HG03196 (cell line): ENCODE measurements around the gene ANKRD23.

Experiments
- ATAC-seq: cut with Tn5 transposase; IDR thresholded peaks from one replicate; pipeline ENCODE4 v1.9.1; 2021; ENCODE audit not compliant: unreplicated experiment

ANKRD23 gene

DNA sequence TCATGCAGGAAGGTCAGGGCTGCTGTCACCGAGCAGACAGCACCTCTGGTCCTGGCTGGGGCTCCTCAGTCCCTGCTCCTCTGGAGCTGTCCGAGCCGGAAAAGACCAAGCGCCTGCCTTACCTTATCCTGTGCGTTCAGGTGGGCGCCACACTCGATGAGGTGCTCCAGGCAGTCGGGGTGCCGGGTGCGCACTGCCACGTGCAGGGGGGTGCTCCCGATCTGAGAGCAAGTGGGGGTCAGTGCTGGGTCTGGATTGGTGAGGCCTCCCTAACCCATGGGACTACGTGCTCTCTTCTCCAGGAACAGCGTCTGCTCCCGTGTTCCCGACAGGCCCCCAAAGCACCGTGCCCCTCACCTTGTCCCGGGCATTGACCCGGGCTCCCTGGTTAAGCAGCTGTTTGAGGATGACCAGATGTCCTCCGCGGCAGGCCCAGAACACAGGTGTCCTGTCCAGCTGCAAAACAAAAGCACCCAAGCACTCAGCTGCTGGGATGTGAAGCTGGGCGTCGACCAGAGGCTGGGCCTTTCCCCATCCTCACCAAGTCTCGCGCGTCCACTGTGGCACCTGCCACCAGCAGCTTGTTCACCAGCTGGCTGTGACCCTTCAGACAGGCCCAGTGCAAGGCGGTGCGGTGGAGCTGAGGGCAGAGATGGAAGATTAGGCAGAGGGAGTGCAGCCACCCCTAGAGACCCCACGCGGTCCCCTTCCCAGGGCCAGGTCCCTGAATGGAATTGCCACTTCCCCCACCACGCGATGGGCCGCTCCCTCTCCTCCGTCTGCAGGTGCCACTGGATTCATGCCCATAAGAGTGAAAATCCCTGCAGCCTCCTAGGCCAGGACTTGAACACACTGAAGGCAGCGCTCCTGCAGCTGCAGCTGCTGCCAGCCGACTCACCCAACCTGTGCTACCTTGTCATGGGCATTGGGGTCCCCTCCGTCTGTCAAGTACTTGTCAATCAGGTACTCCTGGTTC is 3.7 kb downstream of the ANKRD23 start:
- no peak for ATAC-seq

DNA sequence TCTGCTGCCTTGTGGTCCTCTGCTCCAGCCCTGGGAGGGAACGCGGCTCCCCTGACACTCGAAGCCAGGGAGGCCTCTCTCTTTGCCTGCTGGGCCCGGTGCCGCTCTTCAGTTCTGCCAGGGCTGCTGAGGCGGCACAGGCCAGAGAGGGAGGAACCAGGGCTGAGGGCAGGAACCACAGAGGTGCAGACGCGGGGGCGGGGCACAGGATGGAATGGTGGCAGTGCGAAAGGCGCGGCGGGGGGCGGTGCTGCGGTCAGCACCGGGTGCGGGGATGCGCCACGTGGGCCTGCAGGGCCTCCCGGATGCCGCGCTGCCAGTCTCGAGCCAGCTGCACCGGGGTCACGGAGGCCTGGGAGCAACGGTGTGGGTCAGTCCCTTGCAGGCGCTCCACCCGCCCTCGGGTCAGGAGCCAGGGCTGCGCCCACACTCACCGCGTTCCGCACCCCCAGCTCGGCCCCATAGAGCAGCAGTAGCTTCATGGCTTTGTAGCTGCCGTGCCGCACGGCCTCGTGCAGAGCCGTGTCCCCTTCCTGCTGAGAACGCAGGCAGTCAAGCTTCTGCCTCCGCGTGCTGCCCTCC is 4.4 kb downstream of the ANKRD23 start:
- ATAC-seq = peak; percentile 62

DNA sequence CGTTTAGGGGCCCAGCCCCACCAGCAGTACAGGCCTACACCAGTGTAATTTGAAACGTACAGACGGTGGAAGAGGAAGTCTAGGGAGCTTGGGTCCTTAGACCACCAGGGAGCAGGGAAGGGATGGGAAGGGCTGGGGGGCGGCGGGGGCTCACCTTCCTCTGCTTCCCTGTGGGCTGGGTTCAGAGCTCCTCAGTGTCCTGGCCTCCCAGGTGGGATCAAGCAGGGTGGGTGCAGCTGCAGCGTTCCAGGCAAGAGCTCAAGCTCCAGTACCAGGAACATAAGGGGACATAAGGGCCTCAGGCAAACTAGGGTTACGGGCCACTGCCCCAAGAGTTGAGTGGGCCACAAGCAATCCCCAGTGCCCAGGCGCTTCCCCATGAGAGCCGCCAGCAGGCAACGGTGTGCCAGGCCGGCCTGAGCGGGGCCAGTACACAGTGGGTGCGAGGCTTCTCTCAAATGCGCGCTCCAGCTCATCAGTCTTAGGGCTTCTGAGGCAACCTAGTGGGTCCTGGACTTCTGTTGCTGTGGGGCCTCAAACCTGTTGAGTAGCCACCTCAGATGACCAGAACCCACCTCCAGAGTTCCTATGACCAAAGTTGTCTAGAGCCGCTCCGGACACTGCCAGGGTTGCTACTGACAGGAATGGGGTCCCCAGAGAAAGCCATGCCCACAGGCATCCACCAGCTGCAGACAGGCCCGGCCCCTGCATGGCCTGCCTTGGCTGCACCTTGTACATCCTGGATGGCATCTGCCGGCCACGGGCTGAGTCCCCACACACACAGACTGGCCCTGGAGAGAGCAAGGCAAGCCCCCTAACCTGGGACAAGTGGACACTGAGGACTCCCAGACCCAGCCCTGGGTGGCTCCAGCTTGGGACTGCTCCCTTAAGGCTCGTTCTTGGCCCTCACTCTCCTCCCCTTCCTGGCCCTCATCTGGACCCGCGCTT is 5.2 kb downstream of the ANKRD23 start:
- no peak for ATAC-seq

DNA sequence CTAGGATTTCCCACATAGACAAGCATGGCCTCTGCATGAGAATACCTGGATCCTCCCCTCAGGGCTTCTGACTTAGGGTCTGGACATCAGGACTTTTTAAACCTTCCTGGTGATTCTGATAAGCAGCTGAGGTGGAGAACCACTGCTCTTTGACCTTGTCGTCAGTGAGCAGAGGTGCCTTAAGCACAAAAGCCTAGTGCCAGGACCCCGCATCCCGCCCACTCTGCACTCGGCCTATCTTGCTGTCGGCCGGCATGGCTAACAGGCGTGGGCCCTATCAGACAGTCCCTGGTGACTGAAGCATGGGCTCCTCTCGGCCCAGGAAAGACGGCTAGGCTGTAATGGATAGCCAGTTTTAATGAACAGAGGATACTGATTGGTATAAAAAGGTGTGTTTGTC is 6.2 kb downstream of the ANKRD23 start:
- no peak for ATAC-seq

DNA sequence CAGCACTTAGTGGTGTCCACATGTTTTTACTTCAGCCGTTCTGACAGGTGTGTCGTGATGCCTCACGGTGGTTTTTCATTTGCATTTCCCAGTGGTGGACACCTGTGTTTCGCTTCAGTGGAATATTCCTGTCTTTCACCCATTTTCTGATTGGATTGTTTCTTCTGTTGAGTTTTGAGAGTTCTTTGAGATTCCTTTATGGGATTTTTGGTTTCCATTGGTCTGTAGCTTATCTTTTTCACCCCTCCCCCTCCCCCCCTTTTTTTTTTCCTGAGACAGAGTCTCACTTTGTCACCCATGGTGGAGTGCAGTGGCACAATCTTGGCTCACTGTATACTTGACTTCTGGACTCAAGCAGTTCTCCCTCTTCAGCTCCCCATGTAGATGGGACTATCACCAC is 8.0 kb downstream of the ANKRD23 start:
- no peak for ATAC-seq

GRCh38 chr2:96832754-96833507 is 10.9 kb downstream of the ANKRD23 start:
- no peak for ATAC-seq

GRCh38 chr2:96832408-96832753 is 11.4 kb downstream of the ANKRD23 start:
- ATAC-seq = no peak

DNA sequence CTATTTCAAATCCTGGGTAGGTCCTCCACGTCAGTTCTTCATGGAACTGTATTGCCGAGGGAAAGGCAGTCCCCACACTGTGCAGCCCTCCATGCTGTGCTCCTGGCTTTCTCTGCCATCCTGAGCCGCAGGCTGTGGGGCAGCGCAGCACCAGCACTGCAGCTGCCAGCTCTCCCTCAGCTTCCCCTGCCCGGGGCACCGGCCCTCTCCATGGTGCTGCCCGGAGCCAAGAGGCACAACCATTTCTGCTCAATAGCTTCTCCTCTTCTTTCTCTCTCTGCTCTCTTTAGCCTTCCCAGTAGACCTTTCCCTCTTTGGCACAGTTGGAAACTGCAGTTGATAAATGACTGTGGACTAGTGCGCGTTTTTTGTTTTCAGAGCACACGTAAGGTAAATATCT is 12.1 kb downstream of the ANKRD23 start:
- ATAC-seq = no peak

GRCh38 chr2:96830044-96830562 is 13.7 kb downstream of the ANKRD23 start:
- no peak for ATAC-seq

DNA sequence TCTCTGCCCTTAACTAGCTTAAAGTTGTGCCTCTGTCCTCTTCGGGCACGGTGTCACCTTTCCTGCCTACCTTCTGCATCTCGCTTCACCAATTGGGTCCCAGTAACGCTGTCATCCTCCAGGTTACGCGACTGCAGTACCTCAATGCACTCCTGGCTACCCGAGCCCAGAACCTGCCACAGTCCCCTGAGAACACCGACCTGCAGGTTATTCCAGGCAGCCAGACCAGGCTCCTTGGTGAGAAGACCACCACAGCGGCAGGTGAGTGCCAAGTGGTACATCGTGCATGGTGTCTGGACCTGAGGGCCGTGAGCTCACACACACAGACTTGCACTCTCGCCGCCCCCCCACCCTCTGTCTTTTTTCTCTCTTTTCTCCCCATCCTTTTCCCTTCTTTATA is 14.9 kb downstream of the ANKRD23 start:
- ATAC-seq = no peak

GRCh38 chr2:96828436-96828835 is 15.4 kb downstream of the ANKRD23 start:
- no peak for ATAC-seq

DNA sequence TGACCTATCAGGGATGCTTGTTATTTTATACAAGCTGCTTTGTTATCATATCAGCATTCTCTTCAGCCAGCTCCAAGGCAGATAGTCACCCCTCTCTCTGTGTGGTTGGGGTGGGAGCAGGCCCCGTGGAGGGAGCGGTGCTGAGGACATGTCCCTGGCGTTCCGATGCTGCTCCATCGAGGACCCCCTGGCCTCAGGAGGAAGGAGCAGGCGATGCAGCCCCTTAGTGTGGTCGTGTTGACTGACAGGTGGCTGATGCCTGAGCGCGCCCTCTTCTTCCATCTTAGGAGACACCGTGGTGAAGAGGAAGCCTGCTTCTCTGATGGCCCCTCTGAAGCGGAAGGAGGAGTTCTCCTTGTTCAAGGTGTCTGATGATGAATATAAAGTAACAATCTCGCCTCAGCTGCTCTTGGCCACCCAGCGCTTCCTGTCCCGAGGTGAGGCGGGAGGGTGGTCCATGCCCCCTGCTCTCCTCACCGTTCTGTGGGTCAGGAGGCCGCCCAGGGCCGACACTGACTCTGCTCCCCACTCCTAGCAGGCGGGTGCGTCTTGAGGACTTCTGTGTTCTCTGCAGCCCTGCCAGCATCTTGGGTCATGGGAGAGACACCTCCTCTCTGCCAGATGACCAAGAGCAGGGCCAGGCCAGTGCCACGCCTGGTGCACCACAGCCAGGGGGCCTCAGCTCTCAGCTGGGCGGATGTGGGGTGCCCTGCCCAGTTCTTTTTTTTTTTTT is 17.1 kb downstream of the ANKRD23 start:
- ATAC-seq = no peak

DNA sequence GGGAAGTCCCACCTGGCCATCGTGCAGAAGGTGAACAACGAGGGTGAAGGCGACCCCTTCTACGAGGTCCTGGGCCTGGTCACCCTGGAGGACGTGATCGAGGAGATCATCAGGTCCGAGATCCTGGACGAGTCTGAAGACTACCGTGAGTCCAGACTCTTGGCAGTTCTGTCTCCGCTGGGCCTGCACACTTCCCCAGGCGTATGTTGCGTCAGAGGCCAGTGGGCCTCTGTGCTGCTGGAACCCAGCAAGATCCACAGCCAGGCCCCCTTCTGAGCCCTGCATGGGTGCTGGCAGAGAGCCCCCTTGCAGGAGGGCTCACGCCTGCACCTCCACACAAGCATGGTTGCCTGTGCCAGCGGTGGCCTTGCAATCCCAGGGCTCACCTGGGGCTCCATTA is 18.8 kb downstream of the ANKRD23 start:
- ATAC-seq = no peak

DNA sequence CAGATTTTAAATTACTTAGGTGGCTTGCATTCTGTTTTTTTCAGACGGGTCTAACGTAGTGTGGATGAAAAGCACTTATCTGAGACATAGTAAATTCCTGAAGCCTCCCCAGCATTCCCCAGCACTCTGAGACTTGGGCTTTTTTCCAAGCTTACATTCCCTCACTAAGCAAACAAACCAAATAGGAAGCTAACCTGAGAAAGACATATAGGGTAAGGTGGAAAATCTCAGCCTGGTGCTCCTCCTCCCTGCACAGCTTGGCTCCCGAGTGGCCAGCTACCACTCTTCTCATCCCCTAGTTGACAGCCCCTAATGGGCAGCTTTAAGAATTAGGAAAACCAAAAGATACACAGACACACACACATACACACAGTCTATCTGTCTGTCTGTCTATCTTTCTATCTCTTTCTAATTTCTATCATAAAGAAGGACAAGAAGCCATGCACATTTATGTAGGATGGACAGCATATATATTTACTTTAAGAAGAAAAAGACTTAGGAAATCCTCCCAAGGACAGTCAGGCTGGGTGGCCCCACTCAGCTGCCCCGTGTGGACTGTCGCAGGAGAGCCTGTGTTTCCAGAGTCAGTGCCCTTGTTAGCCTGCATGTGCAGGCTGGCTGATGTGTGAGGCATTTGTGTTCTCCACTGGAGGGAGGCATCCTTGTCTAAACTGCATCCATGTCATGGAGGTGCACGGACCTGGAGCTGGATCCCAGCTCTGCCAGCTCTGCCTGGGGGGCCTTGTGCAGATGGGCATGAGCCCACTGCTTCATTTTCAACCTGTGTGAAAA is 19.5 kb downstream of the ANKRD23 start:
- ATAC-seq = no peak

GRCh38 chr2:96823198-96823597 is 20.6 kb downstream of the ANKRD23 start:
- no peak for ATAC-seq

GRCh38 chr2:96822786-96823185 is 21.0 kb downstream of the ANKRD23 start:
- no peak for ATAC-seq

- ATAC-seq = no peak
Observed at GRCh38 chr2:96821113-96821675, 22.6 kb downstream of the ANKRD23 start.

- ATAC-seq = no peak
Observed at GRCh38 chr2:96819876-96820511, 23.8 kb downstream of the ANKRD23 start.
